SU-DHL-6 (cell line): ENCODE data around the gene DUSP16.

Experiments
- H2AFZ ChIP-seq: fragments of 200-600 bp; sonication (generic); 2 replicates; pipeline ENCODE4 v1.6.1; 2014; ENCODE audit warnings: low read depth, mild to moderate bottlenecking, moderate library complexity, mixed read lengths, antibody characterized with exemption, low read length; ENCODE audit not compliant: severe bottlenecking
- H3F3A ChIP-seq: fragments of 200-600 bp; shearing (Covaris generic); 2 replicates; pipeline ENCODE4 v1.6.0; 2016; ENCODE audit warnings: antibody characterized with exemption, mild to moderate bottlenecking; ENCODE audit not compliant: insufficient read depth
- H3K27ac ChIP-seq: fragments of 200-600 bp; sonication (generic); 2 replicates; pipeline ENCODE4 v1.5.1; 2016; ENCODE audit warnings: low read depth, mild to moderate bottlenecking, low read length, moderate library complexity, mixed read lengths
- H3K27me3 ChIP-seq: fragments of 200-600 bp; sonication (generic), shearing (Covaris generic); 2 replicates; pipeline ENCODE4 v1.6.0; 2014; ENCODE audit warnings: mild to moderate bottlenecking, low read length
- H3K36me3 ChIP-seq: fragments of 200-600 bp; sonication (generic); 2 replicates; pipeline ENCODE4 v1.6.1; 2014; ENCODE audit warnings: mild to moderate bottlenecking, low read length, mixed read lengths
- H3K4me2 ChIP-seq: fragments of 300-600, 200-600 bp; shearing (Covaris generic), sonication (generic); 2 replicates; pipeline ENCODE4 v1.6.0; 2014; ENCODE audit warnings: low read length, low read depth, mild to moderate bottlenecking; ENCODE audit not compliant: poor library complexity, severe bottlenecking
- H3K4me3 ChIP-seq: fragments of 200-600 bp; sonication (generic); 2 replicates; pipeline ENCODE4 v1.5.1; 2014; ENCODE audit warnings: antibody characterized with exemption, low read length, mild to moderate bottlenecking, mixed read lengths; ENCODE audit not compliant: insufficient read depth, poor library complexity, severe bottlenecking
- H3K79me2 ChIP-seq: fragments of 200-600 bp; sonication (generic); 2 replicates; pipeline ENCODE4 v1.6.1; 2014; ENCODE audit warnings: mild to moderate bottlenecking, low read length, moderate library complexity; ENCODE audit not compliant: insufficient read depth
- H3K9ac ChIP-seq: fragments of 200-600 bp; sonication (generic); 2 replicates; pipeline ENCODE4 v1.7.0; 2014; ENCODE audit warnings: mild to moderate bottlenecking, low read length
- H3K9me2 ChIP-seq: fragments of 200-600 bp; sonication (generic); replicated peaks from 2 replicates; pipeline ENCODE4 v1.6.1; 2014; ENCODE audit warnings: low read length; ENCODE audit not compliant: insufficient read depth
- H3K9me3 ChIP-seq: fragments of 200-600 bp; sonication (generic); 2 replicates; pipeline ENCODE4 v1.6.1; 2014; ENCODE audit warnings: low read length, mixed read lengths; ENCODE audit not compliant: insufficient read depth
- H4K20me1 ChIP-seq: fragments of 200-600 bp; sonication (generic); 2 replicates; pipeline ENCODE4 v1.6.1; 2014; ENCODE audit warnings: low read depth, mild to moderate bottlenecking, antibody characterized with exemption, low read length, moderate library complexity, mixed read lengths
- EZH2phosphoT487 ChIP-seq: fragments of 200-600 bp; sonication (generic), shearing (Covaris generic); conservative IDR thresholded peaks from 2 replicates; pipeline ENCODE4 v1.6.1; 2018; ENCODE audit warnings: mild to moderate bottlenecking, antibody characterized with exemption, low read length, moderate library complexity, mixed read lengths
- TF ChIP-seq, protein P1 (sequence below): fragments of 200-600 bp; sonication (generic); IDR thresholded peaks from one replicate; pipeline ENCODE4 v1.5.1; 2017; ENCODE audit warnings: antibody characterized with exemption, mild to moderate bottlenecking, low read length, moderate library complexity; ENCODE audit not compliant: insufficient read depth, poor library complexity, severe bottlenecking

The DUSP16 gene

DNA sequence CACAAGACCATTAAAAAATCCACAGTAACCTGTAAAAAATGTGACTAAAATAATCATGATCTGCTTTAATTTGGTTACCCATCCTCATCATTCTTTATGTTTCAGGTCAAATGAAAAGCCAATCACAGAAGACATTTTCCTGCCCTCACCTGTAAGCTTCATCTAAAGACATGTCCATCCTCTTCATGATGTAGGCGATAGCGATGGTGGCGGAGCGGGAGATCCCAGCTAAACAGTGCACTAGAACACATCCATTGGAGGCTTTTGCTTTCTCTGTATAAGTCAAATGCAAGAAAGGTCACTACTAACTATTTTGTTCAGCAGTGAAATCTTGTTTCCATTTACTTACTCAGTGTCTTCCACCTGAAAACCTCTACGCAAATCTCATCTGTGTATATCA is 82.6 kb downstream of the DUSP16 start:
- no peaks in the 10 kb centered on the region for H3K9me3 ChIP-seq
- H3K4me3 ChIP-seq, result no peak overlapping the region
- H3K9me2 ChIP-seq, result no peaks in the 10 kb centered on the region
- H2AFZ ChIP-seq, result no peak overlapping the region
- TF ChIP-seq EZH2phosphoT487, result no peak
- H3K27me3 ChIP-seq, result no peaks in the 10 kb centered on the region
- H3K27ac ChIP-seq, result no peak overlapping the region
- no peaks in the 10 kb centered on the region for H3F3A ChIP-seq
- H3K9ac ChIP-seq, result no peak overlapping the region
- H3K36me3 ChIP-seq, result no peaks in the 10 kb centered on the region
- H3K79me2 ChIP-seq, result no peaks in the 10 kb centered on the region
- no peaks in the 10 kb centered on the region for H4K20me1 ChIP-seq
- no peak overlapping the region for H3K4me2 ChIP-seq

DNA sequence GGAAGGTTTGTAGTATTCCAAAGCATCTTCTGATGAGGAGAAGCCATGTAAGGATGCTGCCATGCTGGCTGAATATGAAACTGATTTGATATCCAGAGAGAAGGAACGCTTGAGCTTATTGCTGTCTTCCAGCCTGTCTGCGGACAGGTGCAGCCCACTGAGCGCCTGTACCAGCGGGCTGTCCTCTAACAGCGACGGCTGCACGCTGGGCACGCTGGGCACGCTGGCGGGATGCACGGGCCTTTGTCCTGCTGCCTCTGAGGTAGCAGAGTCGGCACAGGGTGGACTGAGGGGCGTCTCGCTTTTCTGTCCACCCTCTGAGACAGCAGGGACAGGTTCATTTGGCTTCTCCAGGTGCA is 85.2 kb downstream of the DUSP16 start:
- Histone ChIP-seq H3K79me2 (no peaks in the 10 kb centered on the region), H3K9ac (no peak overlapping the region), H3K27me3 (no peaks in the 10 kb centered on the region), H4K20me1 (no peaks in the 10 kb centered on the region), H3K9me3 (no peaks in the 10 kb centered on the region), H3F3A (no peaks in the 10 kb centered on the region), H2AFZ (no peak overlapping the region), H3K27ac (no peak overlapping the region), H3K4me2 (no peak overlapping the region), H3K9me2 (no peaks in the 10 kb centered on the region), H3K36me3 (no peaks in the 10 kb centered on the region), H3K4me3 (no peak overlapping the region)
- no peak for TF ChIP-seq EZH2phosphoT487
- TF ChIP-seq, protein P1, sequence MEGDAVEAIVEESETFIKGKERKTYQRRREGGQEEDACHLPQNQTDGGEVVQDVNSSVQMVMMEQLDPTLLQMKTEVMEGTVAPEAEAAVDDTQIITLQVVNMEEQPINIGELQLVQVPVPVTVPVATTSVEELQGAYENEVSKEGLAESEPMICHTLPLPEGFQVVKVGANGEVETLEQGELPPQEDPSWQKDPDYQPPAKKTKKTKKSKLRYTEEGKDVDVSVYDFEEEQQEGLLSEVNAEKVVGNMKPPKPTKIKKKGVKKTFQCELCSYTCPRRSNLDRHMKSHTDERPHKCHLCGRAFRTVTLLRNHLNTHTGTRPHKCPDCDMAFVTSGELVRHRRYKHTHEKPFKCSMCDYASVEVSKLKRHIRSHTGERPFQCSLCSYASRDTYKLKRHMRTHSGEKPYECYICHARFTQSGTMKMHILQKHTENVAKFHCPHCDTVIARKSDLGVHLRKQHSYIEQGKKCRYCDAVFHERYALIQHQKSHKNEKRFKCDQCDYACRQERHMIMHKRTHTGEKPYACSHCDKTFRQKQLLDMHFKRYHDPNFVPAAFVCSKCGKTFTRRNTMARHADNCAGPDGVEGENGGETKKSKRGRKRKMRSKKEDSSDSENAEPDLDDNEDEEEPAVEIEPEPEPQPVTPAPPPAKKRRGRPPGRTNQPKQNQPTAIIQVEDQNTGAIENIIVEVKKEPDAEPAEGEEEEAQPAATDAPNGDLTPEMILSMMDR, result no peak

DNA sequence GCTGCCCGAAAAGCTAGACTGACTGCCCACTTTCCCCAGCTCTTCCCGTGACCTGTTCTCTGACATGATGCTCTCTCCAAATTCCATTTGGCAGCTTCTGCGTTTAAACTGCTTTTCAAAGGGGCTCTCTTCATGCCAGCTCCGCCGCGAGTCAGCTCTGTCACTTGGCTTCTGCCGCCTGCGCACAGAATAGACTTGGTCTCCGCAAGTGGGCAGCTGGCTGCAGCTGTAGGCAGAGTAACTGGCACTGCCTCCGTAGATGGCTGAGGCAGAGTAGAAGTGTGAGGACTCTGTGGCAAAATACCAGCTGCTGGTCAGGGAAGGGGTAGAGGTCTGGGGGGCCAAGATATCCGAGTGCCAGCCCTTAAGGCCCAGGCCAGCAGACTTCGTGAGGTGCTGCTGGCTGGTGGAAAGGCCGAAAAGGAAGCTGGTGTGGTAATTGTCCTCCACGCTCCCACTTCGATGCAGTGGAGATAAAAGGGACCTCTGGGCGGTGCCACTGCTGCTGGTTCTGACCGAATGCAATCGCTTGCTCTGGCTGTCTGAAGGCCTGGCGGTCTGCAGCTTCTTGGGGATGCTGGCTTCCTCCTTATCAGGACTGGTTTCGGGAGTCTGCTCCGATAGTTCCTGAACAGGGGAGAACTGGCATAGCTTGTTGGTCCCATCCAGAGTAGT is 85.7 kb downstream of the DUSP16 start:
- Histone ChIP-seq H3K36me3 (no peaks in the 10 kb centered on the region), H3K27me3 (no peaks in the 10 kb centered on the region)
- TF ChIP-seq, protein P1, result no peak
- TF ChIP-seq EZH2phosphoT487, result no peak

DNA sequence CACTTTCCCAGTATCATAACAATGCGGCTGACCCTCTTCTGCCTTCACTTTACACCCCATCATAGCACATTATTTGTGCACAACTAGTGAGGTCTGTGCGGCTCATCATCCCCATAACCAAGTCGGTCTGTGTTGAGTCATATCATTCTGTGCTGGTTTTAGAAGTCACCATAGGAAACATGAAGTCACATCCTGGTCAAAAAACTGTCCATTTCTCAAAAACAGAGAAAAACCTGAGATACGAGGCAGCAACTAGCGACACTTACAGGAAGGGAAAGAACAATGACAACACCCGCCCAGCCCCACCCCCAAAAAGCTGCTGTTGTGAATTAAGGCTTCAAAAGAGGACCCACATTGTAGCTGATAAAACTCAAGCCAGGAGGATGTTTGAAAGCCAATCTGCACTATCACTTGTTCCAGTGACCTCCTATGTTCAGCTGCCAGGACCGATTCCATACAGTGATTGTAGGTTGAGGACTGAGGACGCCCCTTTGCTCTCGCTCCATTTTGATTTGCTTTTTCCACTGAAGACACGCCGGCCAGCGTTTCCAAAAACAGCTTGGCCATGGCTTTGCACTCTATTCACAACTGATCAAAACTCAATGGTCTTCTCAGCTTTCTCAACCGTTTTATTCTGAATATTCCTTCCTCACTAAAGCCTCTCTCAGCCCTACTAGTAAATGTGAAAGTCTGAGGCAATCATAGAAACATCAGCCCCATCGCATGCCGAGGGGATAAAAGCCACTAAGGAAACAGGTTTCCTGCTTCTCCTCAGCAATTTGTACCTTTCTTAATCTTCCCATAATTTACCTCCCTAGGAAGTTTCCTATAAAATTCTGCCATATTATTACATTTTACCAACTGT is 87.5 kb downstream of the DUSP16 start:
- Histone ChIP-seq H3K27ac (no peak overlapping the region), H3K4me2 (no peak overlapping the region), H3K9me2 (no peaks in the 10 kb centered on the region), H3K9ac (no peak overlapping the region), H3K9me3 (no peaks in the 10 kb centered on the region), H2AFZ (no peak overlapping the region), H3F3A (no peaks in the 10 kb centered on the region), H4K20me1 (no peaks in the 10 kb centered on the region), H3K4me3 (no peak overlapping the region), H3K36me3 (no peaks in the 10 kb centered on the region), H3K27me3 (no peaks in the 10 kb centered on the region), H3K79me2 (no peaks in the 10 kb centered on the region)
- TF ChIP-seq, protein P1, result no peak
- no peak for TF ChIP-seq EZH2phosphoT487

More for the DNA sequence above, 85.7 kb downstream of the DUSP16 start:
- Histone ChIP-seq H3K9me3 (no peaks in the 10 kb centered on the region), H3K79me2 (no peaks in the 10 kb centered on the region), H3K27ac (no peak overlapping the region), H2AFZ (no peak overlapping the region), H3K9ac (no peak overlapping the region), H3K4me2 (no peak overlapping the region), H3F3A (no peaks in the 10 kb centered on the region), H4K20me1 (no peaks in the 10 kb centered on the region), H3K9me2 (no peaks in the 10 kb centered on the region), H3K4me3 (no peak overlapping the region)
